Measurements from ENCODE around the gene GPX7. TPM values are rescaled to one million over a fixed set of nuclear protein-coding genes. Genes with fewer than 3 reads are reported as not detected.
A peak's percentile ranks its signal among the peaks of the same experiment; 100 is the strongest.

GPX7 gene
- total RNA-seq, 2 experiments from 2014 or later: 11.7 to 12.5 TPM

DNA sequence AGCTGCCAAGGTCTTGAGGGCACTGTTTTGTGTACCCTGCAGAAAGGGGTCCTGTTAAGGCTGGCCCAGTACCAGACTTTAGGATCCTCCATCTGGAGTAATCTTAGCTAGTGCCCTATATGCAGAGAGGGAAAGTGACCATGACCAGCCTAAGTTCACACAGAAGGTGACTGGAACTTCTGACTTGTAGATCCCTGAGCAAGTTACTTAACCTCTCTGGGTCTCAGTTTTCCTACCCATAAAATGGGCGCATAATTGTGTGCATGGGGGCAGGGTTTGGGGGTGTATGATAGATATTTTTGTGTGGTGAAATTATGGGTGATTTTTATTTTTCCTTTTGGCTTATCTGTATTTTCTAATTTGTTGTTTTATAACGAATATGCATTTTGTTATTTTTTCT lies 27.5 kb downstream of the GPX7 start:
- Histone ChIP-seq H3K36me3 (ENCODE audit: insufficient read depth, low read length) (no peaks in the 10 kb centered on the region), H3K4me1 (ENCODE audit: insufficient read depth, low read length) (peaks cover 46% of the 10 kb centered on the region), H3K9me3 (ENCODE audit: control insufficient read depth in 1 of 2, insufficient read depth in 1 of 2, low read length in 2 of 2) (no peaks in the 10 kb centered on the region), H3K4me3 (ENCODE audit: low read length) (no peak overlapping the region), H3K27ac (ENCODE audit: low read depth in 1 of 2, low read length in 2 of 2) (no peak overlapping the region), H3K27me3 (ENCODE audit: control insufficient read depth in 1 of 2, insufficient read depth in 2 of 2, low read length in 2 of 2) (no peaks in the 10 kb centered on the region)
- no peaks in the 10 kb centered on the region for H3K9me3 Mint-ChIP-seq
- intact Hi-C loops (cut with DNase I, micrococcal nuclease): no loop called here
- H3K27me3 Mint-ChIP-seq: no peaks in the 10 kb centered on the region
- H3K36me3 Mint-ChIP-seq (ENCODE audit: low read depth): peaks cover 2% of the 10 kb centered on the region
- TF ChIP-seq, protein P1, sequence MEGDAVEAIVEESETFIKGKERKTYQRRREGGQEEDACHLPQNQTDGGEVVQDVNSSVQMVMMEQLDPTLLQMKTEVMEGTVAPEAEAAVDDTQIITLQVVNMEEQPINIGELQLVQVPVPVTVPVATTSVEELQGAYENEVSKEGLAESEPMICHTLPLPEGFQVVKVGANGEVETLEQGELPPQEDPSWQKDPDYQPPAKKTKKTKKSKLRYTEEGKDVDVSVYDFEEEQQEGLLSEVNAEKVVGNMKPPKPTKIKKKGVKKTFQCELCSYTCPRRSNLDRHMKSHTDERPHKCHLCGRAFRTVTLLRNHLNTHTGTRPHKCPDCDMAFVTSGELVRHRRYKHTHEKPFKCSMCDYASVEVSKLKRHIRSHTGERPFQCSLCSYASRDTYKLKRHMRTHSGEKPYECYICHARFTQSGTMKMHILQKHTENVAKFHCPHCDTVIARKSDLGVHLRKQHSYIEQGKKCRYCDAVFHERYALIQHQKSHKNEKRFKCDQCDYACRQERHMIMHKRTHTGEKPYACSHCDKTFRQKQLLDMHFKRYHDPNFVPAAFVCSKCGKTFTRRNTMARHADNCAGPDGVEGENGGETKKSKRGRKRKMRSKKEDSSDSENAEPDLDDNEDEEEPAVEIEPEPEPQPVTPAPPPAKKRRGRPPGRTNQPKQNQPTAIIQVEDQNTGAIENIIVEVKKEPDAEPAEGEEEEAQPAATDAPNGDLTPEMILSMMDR (IDR thresholded peaks at IDR 0.05): no peak
- CTCF ChIA-PET: no interaction called here
- H3K4me1 Mint-ChIP-seq (ENCODE audit: low read depth): peaks cover 56% of the 10 kb centered on the region
- POLR2A ChIA-PET: interaction anchor here (1.4 kb wide), 1 partner anchor 225 kb away, joined by 3 read pairs; the partner anchor contains the start of genes ORC1 and PRPF38A
- H3K4me3 Mint-ChIP-seq: no peak overlapping the region
- ATAC-seq (ENCODE audit: poor library complexity) (no peak), DNase-seq (no peak)
- H3K27ac Mint-ChIP-seq: no peak overlapping the region

DNA sequence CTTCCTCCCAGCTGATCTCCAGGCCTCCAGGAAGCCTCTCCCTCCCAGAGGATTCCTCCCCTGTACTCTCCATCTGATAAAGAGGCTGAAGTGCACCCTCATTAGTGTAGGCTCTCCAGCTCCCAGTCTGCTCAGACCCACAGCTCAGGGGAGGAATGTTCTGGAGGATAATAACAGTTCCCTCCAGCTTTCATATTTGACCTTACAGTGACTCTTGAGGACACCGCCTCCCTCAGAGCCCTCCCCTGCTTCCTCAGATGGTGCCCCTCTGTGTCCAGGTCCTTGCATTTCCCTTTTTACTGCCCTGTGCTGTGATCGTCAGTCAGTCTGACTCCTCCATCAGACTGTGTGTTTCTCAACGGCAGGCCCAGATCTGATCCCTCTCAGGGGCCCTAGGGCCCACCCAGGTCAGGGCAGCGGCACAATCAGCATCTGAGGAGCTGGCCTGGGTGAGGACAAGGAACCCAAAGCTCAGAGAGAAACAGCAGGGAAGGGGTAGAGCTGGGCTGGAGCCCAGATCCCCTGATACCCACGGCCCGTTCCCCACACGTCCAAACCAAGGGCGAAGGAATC lies 29.7 kb downstream of the GPX7 start:
- peaks cover 66% of the 10 kb centered on the region for H3K4me1 Mint-ChIP-seq (ENCODE audit: low read depth)
- H3K27ac ChIP-seq (ENCODE audit: low read depth in 1 of 2, low read length in 2 of 2): peak overlapping the region; percentile 85 to 91
- no peaks in the 10 kb centered on the region for H3K27me3 ChIP-seq (ENCODE audit: control insufficient read depth in 1 of 2, insufficient read depth in 2 of 2, low read length in 2 of 2)
- no peaks in the 10 kb centered on the region for H3K9me3 Mint-ChIP-seq
- H3K27ac Mint-ChIP-seq: peak overlapping the region; percentile 98
- no peaks in the 10 kb centered on the region for H3K36me3 ChIP-seq (ENCODE audit: insufficient read depth, low read length)
- DNase-seq (peak in 4 of 14 experiments; percentile 17 to 27 (median 20)), ATAC-seq (ENCODE audit: poor library complexity) (no peak)
- peaks cover 5% of the 10 kb centered on the region for H3K36me3 Mint-ChIP-seq (ENCODE audit: low read depth)
- no peaks in the 10 kb centered on the region for H3K9me3 ChIP-seq (ENCODE audit: control insufficient read depth in 1 of 2, insufficient read depth in 1 of 2, low read length in 2 of 2)
- TF ChIP-seq, protein P1 (IDR thresholded peaks at IDR 0.05): no peak
- CTCF ChIA-PET: interaction anchor here (0.8 kb wide), 2 partner anchors 35 to 79 kb away, joined by 3 read pairs; partner anchors contain the start of gene TUT4
- H3K4me1 ChIP-seq (ENCODE audit: insufficient read depth, low read length): peaks cover 62% of the 10 kb centered on the region
- intact Hi-C loops (cut with DNase I, micrococcal nuclease): loop anchor here in 1 of 2 experiments (2.0 kb wide), 2 partner anchors 29 to 79 kb away; partner anchors contain the start of genes GPX7 and TUT4
- H3K27me3 Mint-ChIP-seq: no peaks in the 10 kb centered on the region
- POLR2A ChIA-PET: interaction anchor here (0.6 to 8.7 kb wide), 6 partner anchors 10 to 78 kb away, joined by 3 to 97 read pairs (median 12); partner anchors contain the start of genes GPX7 and TUT4
- peak overlapping the region; percentile 50 for H3K4me3 ChIP-seq (ENCODE audit: low read length)
- H3K4me3 Mint-ChIP-seq: peak overlapping the region; percentile 81

DNA sequence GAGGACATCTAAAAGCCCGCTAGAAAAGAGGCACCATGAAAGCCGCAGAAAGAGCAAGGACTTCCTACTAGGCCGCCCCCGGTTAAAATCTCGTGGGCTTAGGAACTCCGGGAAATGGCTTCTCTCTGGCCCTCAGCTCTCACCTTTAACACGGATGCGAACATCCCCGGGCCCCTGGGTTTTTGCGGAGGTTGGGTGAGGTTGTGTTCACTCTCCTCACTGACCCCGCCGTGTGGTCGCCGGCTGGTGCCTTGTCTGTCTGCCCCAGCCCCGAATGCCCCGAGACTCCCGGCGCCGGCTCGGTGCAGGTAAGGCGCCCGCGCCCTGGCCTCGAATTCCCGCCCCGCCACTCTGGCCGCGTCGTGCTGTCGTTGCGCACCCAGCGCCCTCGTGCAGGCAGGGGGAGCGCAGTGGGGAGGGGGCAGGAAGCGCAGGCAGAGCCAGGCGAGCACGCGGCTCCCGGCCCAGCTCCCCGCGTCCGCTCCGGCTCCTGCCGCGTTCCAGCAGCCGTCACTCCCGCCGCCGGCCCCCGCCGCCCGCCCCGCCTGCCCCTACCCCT lies 30.6 kb downstream of the GPX7 start, which contains the start of gene SHISAL2A:
TSS of gene SHISAL2A (plus strand) at position 437 of the 559 bp plus-strand sequence. CDS start 326 bp downstream, outside the sequence.
- H3K27ac ChIP-seq (ENCODE audit: low read depth in 1 of 2, low read length in 2 of 2): peak within 1 kb of the TSS; percentile 87 to 91
- intact Hi-C loops (cut with DNase I, micrococcal nuclease): loop anchor here in 1 of 2 experiments (2.0 kb wide), 2 partner anchors 30 to 80 kb away; partner anchors contain the start of genes GPX7 and TUT4
- H3K27me3 Mint-ChIP-seq: no peaks in the 10 kb centered on the region
- POLR2A ChIA-PET: interaction anchor here (0.5 to 8.7 kb wide), 21 partner anchors 8 to 601 kb away, joined by 3 to 97 read pairs (median 5); partner anchors contain the start of genes CC2D1B, GPX7 and TUT4
- DNase-seq (peak; percentile 50 to 87 (median 70)), ATAC-seq (ENCODE audit: poor library complexity) (peak; percentile 53)
- H3K9me3 Mint-ChIP-seq: no peaks in the 10 kb centered on the region
- peaks cover 68% of the 10 kb centered on the region for H3K4me1 Mint-ChIP-seq (ENCODE audit: low read depth)
- TF ChIP-seq, protein P1 (IDR thresholded peaks at IDR 0.05): no peak
- no peaks in the 10 kb centered on the region for H3K9me3 ChIP-seq (ENCODE audit: control insufficient read depth in 1 of 2, insufficient read depth in 1 of 2, low read length in 2 of 2)
- H3K36me3 ChIP-seq (ENCODE audit: insufficient read depth, low read length): no peaks in the 10 kb centered on the region
- peak within 1 kb of the TSS; percentile 98 for H3K27ac Mint-ChIP-seq
- peak within 1 kb of the TSS; percentile 81 for H3K4me3 Mint-ChIP-seq
- peak within 1 kb of the TSS; percentile 70 for H3K4me3 ChIP-seq (ENCODE audit: low read length)
- no peaks in the 10 kb centered on the region for H3K27me3 ChIP-seq (ENCODE audit: control insufficient read depth in 1 of 2, insufficient read depth in 2 of 2, low read length in 2 of 2)
- H3K4me1 ChIP-seq (ENCODE audit: insufficient read depth, low read length): peaks cover 72% of the 10 kb centered on the region
- CTCF ChIA-PET: interaction anchor here (0.8 to 1.5 kb wide), 4 partner anchors 53 to 229 kb away, joined by 3 read pairs; partner anchors contain the start of genes ORC1, PRPF38A and TUT4
- peaks cover 14% of the 10 kb centered on the region for H3K36me3 Mint-ChIP-seq (ENCODE audit: low read depth)

Measured in CD4-positive, alpha-beta T cell (primary cell).